Activated naive CD8-positive, alpha-beta T cell treated with anti-CD3 and anti-CD28 coated beads for 36 hours (primary cell): Measurements from ENCODE around the gene TRPM2. TPM values are rescaled to one million over a fixed set of nuclear protein-coding genes. Genes with fewer than 3 reads are reported as not detected.
"Not testable (repeated sequence)": the region's sequence is repeated elsewhere in the genome, so short reads cannot be mapped to it uniquely, and the experiment has no call there.

ENCODE experiments used
- DNase-seq: peaks from one replicate; pipeline ENCODE4 v3.0.0; 2021
- H3K27ac Mint-ChIP-seq: one replicate; pipeline ENCODE4 v1.8.0; 2022; ENCODE audit warnings: mild to moderate bottlenecking, moderate library complexity, mixed read lengths
- H3K27me3 Mint-ChIP-seq: one replicate; pipeline ENCODE4 v1.8.0; 2022; ENCODE audit warnings: mild to moderate bottlenecking, mixed read lengths
- H3K36me3 Mint-ChIP-seq: one replicate; pipeline ENCODE4 v1.8.0; 2021; ENCODE audit warnings: mild to moderate bottlenecking, mixed read lengths
- H3K4me1 Mint-ChIP-seq: one replicate; pipeline ENCODE4 v1.8.0; 2021; ENCODE audit warnings: mixed read lengths
- H3K4me3 Mint-ChIP-seq: one replicate; pipeline ENCODE4 v1.8.0; 2022; ENCODE audit warnings: mild to moderate bottlenecking, moderate library complexity, mixed read lengths
- H3K9me3 Mint-ChIP-seq: one replicate; pipeline ENCODE4 v1.8.0; 2022; ENCODE audit warnings: mixed read lengths
- total RNA-seq, 2 experiments: library from RNA; stranded (reverse); gene quantifications; one replicate each; pipeline ENCODE4 v1.2.3, GENCODE V29; 2021

The TRPM2 gene
- total RNA-seq, 2 experiments from 2014 or later: 2.9 to 3.7 TPM

GRCh38 chr21:44379515-44379848 lies 26.1 kb downstream of the TRPM2 start:
- Mint-ChIP-seq H3K9me3 (peaks cover 14% of the 10 kb centered on the region), H3K27me3 (no peaks in the 10 kb centered on the region), H3K36me3 (peaks cover 17% of the 10 kb centered on the region), H3K27ac (no peak overlapping the region), H3K4me1 (peaks cover 13% of the 10 kb centered on the region), H3K4me3 (no peak overlapping the region)
- no peak for DNase-seq

GRCh38 chr21:44379991-44380865 lies 26.8 kb downstream of the TRPM2 start:
- Mint-ChIP-seq H3K4me1 (peaks cover 6% of the 10 kb centered on the region), H3K36me3 (peaks cover 12% of the 10 kb centered on the region), H3K27me3 (no peaks in the 10 kb centered on the region), H3K27ac (no peak overlapping the region), H3K9me3 (peaks cover 17% of the 10 kb centered on the region), H3K4me3 (no peak overlapping the region)
- DNase-seq: no peak

- Mint-ChIP-seq H3K36me3 (peaks cover 12% of the 10 kb centered on the region), H3K27ac (no peak overlapping the region), H3K27me3 (no peaks in the 10 kb centered on the region), H3K4me1 (no peaks in the 10 kb centered on the region), H3K4me3 (no peak overlapping the region), H3K9me3 (peaks cover 21% of the 10 kb centered on the region)
- no peak for DNase-seq
Observed at GRCh38 chr21:44380876-44381275, 27.5 kb downstream of the TRPM2 start.

- Mint-ChIP-seq H3K36me3 (peaks cover 12% of the 10 kb centered on the region), H3K27ac (no peak overlapping the region), H3K4me1 (no peaks in the 10 kb centered on the region), H3K4me3 (no peak overlapping the region), H3K9me3 (peaks cover 25% of the 10 kb centered on the region), H3K27me3 (no peaks in the 10 kb centered on the region)
- no peak for DNase-seq
Observed at GRCh38 chr21:44381874-44382273, 28.5 kb downstream of the TRPM2 start.

GRCh38 chr21:44382536-44382935 lies 29.1 kb downstream of the TRPM2 start:
- no peaks in the 10 kb centered on the region for H3K27me3 Mint-ChIP-seq
- H3K9me3 Mint-ChIP-seq: peaks cover 25% of the 10 kb centered on the region
- H3K4me1 Mint-ChIP-seq: no peaks in the 10 kb centered on the region
- no peak overlapping the region for H3K27ac Mint-ChIP-seq
- no peak for DNase-seq
- peaks cover 12% of the 10 kb centered on the region for H3K36me3 Mint-ChIP-seq
- no peak overlapping the region for H3K4me3 Mint-ChIP-seq

GRCh38 chr21:44383216-44383615 lies 29.8 kb downstream of the TRPM2 start:
- Mint-ChIP-seq H3K9me3 (peaks cover 25% of the 10 kb centered on the region), H3K4me3 (no peak overlapping the region), H3K27me3 (no peaks in the 10 kb centered on the region), H3K36me3 (peaks cover 10% of the 10 kb centered on the region), H3K4me1 (no peaks in the 10 kb centered on the region), H3K27ac (no peak overlapping the region)
- DNase-seq: no peak

GRCh38 chr21:44384968-44385367 lies 31.5 kb downstream of the TRPM2 start:
- no peak overlapping the region for H3K27ac Mint-ChIP-seq
- H3K4me1 Mint-ChIP-seq: no peaks in the 10 kb centered on the region
- peaks cover 10% of the 10 kb centered on the region for H3K36me3 Mint-ChIP-seq
- no peaks in the 10 kb centered on the region for H3K27me3 Mint-ChIP-seq
- peaks cover 25% of the 10 kb centered on the region for H3K9me3 Mint-ChIP-seq
- DNase-seq: no peak
- no peak overlapping the region for H3K4me3 Mint-ChIP-seq

GRCh38 chr21:44389335-44389734 lies 35.9 kb downstream of the TRPM2 start:
- H3K9me3 Mint-ChIP-seq: peaks cover 15% of the 10 kb centered on the region
- no peaks in the 10 kb centered on the region for H3K36me3 Mint-ChIP-seq
- no peak for DNase-seq
- no peak overlapping the region for H3K27ac Mint-ChIP-seq
- no peaks in the 10 kb centered on the region for H3K27me3 Mint-ChIP-seq
- no peak overlapping the region for H3K4me3 Mint-ChIP-seq
- no peaks in the 10 kb centered on the region for H3K4me1 Mint-ChIP-seq

- DNase-seq: no peak
- Mint-ChIP-seq H3K36me3 (no peaks in the 10 kb centered on the region), H3K4me3 (no peak overlapping the region), H3K27me3 (no peaks in the 10 kb centered on the region), H3K9me3 (peaks cover 4% of the 10 kb centered on the region), H3K27ac (no peak overlapping the region), H3K4me1 (no peaks in the 10 kb centered on the region)
Observed at GRCh38 chr21:44390886-44391285, 37.5 kb downstream of the TRPM2 start.

- H3K27ac Mint-ChIP-seq: no peak overlapping the region
- no peaks in the 10 kb centered on the region for H3K36me3 Mint-ChIP-seq
- H3K27me3 Mint-ChIP-seq: no peaks in the 10 kb centered on the region
- no peaks in the 10 kb centered on the region for H3K4me1 Mint-ChIP-seq
- no peak overlapping the region for H3K4me3 Mint-ChIP-seq
- DNase-seq: no peak
- H3K9me3 Mint-ChIP-seq: peaks cover 1% of the 10 kb centered on the region
Observed at GRCh38 chr21:44391345-44392091, 38.1 kb downstream of the TRPM2 start.

- H3K27ac Mint-ChIP-seq: no peak overlapping the region
- H3K9me3 Mint-ChIP-seq: no peaks in the 10 kb centered on the region
- H3K4me3 Mint-ChIP-seq: no peak overlapping the region
- no peaks in the 10 kb centered on the region for H3K36me3 Mint-ChIP-seq
- DNase-seq: no peak
- no peaks in the 10 kb centered on the region for H3K27me3 Mint-ChIP-seq
- no peaks in the 10 kb centered on the region for H3K4me1 Mint-ChIP-seq
Observed at GRCh38 chr21:44392185-44392584, 38.8 kb downstream of the TRPM2 start.

- no peaks in the 10 kb centered on the region for H3K36me3 Mint-ChIP-seq
- H3K27me3 Mint-ChIP-seq: no peaks in the 10 kb centered on the region
- DNase-seq: no peak
- no peaks in the 10 kb centered on the region for H3K4me1 Mint-ChIP-seq
- H3K9me3 Mint-ChIP-seq: no peaks in the 10 kb centered on the region
- H3K27ac Mint-ChIP-seq: no peak overlapping the region
- no peak overlapping the region for H3K4me3 Mint-ChIP-seq
Observed at GRCh38 chr21:44392916-44393315, 39.5 kb downstream of the TRPM2 start.

GRCh38 chr21:44394733-44395132 lies 41.3 kb downstream of the TRPM2 start:
- Mint-ChIP-seq H3K36me3 (no peaks in the 10 kb centered on the region), H3K4me1 (no peaks in the 10 kb centered on the region), H3K27ac (no peak overlapping the region), H3K4me3 (no peak overlapping the region), H3K27me3 (no peaks in the 10 kb centered on the region), H3K9me3 (no peaks in the 10 kb centered on the region)
- no peak for DNase-seq

- no peaks in the 10 kb centered on the region for H3K9me3 Mint-ChIP-seq
- no peak overlapping the region for H3K4me3 Mint-ChIP-seq
- no peak for DNase-seq
- H3K27ac Mint-ChIP-seq: no peak overlapping the region
- H3K36me3 Mint-ChIP-seq: no peaks in the 10 kb centered on the region
- H3K4me1 Mint-ChIP-seq: no peaks in the 10 kb centered on the region
- H3K27me3 Mint-ChIP-seq: no peaks in the 10 kb centered on the region
Observed at GRCh38 chr21:44395260-44395659, 41.8 kb downstream of the TRPM2 start.

- H3K27ac Mint-ChIP-seq, H3K9me3 Mint-ChIP-seq, H3K27me3 Mint-ChIP-seq, H3K4me1 Mint-ChIP-seq, H3K36me3 Mint-ChIP-seq, DNase-seq, H3K4me3 Mint-ChIP-seq: not testable (repeated sequence)
Observed at GRCh38 chr21:44396803-44397202, 43.4 kb downstream of the TRPM2 start.
